Measurements from ENCODE around the gene CEP152.

CEP152 gene

GRCh38 chr15:48702569-48703236, 108.2 kb downstream of the CEP152 start:
- DNase-seq, result no peak

GRCh38 chr15:48696627-48697312, 114.1 kb downstream of the CEP152 start:
- peak in 2 of 3 donors; percentile 7 to 31 for DNase-seq

- no peak for DNase-seq
Observed at GRCh38 chr15:48695827-48696573, 114.9 kb downstream of the CEP152 start.

- no peak for DNase-seq
Observed at GRCh38 chr15:48695088-48695826, 115.6 kb downstream of the CEP152 start.

GRCh38 chr15:48693484-48693883, 117.4 kb downstream of the CEP152 start:
- no peak for DNase-seq

GRCh38 chr15:48688493-48688892, 122.4 kb downstream of the CEP152 start:
- no peak for DNase-seq

All from suppressor macrophage treated with lipopolysaccharide for 1 hour (primary cell).